ENCODE results near the gene OPCML.

GRCh38 chr11:133251841-133252240 is 280.5 kb downstream of the OPCML start:
- TF ChIP-seq CTCF (IDR thresholded peaks at IDR 0.05) (no peak), POLR2A (IDR thresholded peaks at IDR 0.05) (no peak)
